ENCODE results near the gene UBALD1. TPM values are rescaled to one million over a fixed set of nuclear protein-coding genes. Genes with fewer than 3 reads are reported as not detected.

UBALD1 gene
- total RNA-seq, 2 donors from 2014 or later = 10.8 to 12.2 TPM

GRCh38 chr16:4593086-4593485 lies 21.6 kb downstream of the UBALD1 start:
- H3K4me1 ChIP-seq = no peaks in the 10 kb centered on the region
- H3K4me3 ChIP-seq = no peak overlapping the region
- DNase-seq (ENCODE audit: low spot score) = no peak
- no peak overlapping the region for H3K27ac ChIP-seq
- TF ChIP-seq, protein P1, sequence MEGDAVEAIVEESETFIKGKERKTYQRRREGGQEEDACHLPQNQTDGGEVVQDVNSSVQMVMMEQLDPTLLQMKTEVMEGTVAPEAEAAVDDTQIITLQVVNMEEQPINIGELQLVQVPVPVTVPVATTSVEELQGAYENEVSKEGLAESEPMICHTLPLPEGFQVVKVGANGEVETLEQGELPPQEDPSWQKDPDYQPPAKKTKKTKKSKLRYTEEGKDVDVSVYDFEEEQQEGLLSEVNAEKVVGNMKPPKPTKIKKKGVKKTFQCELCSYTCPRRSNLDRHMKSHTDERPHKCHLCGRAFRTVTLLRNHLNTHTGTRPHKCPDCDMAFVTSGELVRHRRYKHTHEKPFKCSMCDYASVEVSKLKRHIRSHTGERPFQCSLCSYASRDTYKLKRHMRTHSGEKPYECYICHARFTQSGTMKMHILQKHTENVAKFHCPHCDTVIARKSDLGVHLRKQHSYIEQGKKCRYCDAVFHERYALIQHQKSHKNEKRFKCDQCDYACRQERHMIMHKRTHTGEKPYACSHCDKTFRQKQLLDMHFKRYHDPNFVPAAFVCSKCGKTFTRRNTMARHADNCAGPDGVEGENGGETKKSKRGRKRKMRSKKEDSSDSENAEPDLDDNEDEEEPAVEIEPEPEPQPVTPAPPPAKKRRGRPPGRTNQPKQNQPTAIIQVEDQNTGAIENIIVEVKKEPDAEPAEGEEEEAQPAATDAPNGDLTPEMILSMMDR (IDR thresholded peaks at IDR 0.05) = no peak
- H3K36me3 ChIP-seq = no peaks in the 10 kb centered on the region
- no peaks in the 10 kb centered on the region for H3K27me3 ChIP-seq
- peaks cover 0 to 4% of the 10 kb centered on the region in 2 donors for H3K9me3 ChIP-seq

GRCh38 chr16:4591706-4592470 lies 22.8 kb downstream of the UBALD1 start:
- Histone ChIP-seq H3K9me3 (peaks cover 0 to 7% of the 10 kb centered on the region in 2 donors), H3K36me3 (no peaks in the 10 kb centered on the region), H3K4me1 (no peaks in the 10 kb centered on the region), H3K27me3 (no peaks in the 10 kb centered on the region), H3K27ac (no peak overlapping the region), H3K4me3 (no peak overlapping the region)
- TF ChIP-seq, protein P1 (IDR thresholded peaks at IDR 0.05) = no peak
- DNase-seq (ENCODE audit: low spot score) = no peak

DNA sequence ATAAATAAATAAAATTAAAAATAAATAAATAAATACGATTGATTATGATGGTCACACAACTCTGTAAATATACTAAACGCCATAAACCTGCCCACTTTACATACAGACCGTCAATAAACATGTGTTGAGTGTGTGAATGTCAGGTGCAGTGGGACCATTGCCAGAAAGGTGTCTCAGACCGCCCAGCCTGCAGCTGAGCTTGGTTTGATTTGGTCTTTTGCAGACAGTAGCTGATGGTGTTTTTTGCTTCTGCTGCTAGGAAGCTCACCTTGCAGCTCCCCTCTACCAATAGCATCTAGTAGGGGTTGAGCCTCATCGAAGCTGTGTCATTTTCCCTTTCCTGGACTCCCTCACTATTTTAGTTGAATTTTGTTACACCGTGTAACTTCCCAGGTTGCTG lies 23.5 kb downstream of the UBALD1 start:
- TF ChIP-seq, protein P1 (IDR thresholded peaks at IDR 0.05) = no peak
- no peak for DNase-seq (ENCODE audit: low spot score)
- no peak overlapping the region for H3K27ac ChIP-seq
- H3K4me3 ChIP-seq = no peak overlapping the region
- H3K27me3 ChIP-seq = no peaks in the 10 kb centered on the region
- H3K4me1 ChIP-seq = no peaks in the 10 kb centered on the region
- H3K36me3 ChIP-seq = no peaks in the 10 kb centered on the region
- peaks cover 0 to 7% of the 10 kb centered on the region in 2 donors for H3K9me3 ChIP-seq

DNA sequence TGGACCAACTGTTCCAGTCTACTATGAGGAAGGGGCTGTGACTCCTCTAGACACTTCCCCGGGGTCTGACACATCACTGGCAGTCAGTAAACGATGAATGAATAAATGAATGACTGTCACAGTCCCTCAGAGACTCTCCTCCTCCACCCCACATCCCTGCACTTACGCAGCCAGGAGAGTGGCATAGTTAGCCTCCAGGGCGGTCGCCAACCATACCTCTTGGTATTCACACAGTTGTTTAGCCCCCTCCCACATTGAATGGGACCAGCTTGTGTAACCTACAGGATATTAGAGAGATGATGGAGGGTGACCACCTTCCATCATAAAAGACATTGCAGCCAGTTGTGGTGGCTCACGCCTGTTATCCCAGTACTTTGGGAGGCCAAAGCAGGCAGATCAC lies 25.7 kb downstream of the UBALD1 start:
- Histone ChIP-seq H3K4me3 (no peak overlapping the region), H3K9me3 (peaks cover 0 to 7% of the 10 kb centered on the region in 2 donors), H3K36me3 (no peaks in the 10 kb centered on the region), H3K27me3 (no peaks in the 10 kb centered on the region), H3K4me1 (no peaks in the 10 kb centered on the region), H3K27ac (no peak overlapping the region)
- DNase-seq (ENCODE audit: low spot score) = no peak
- TF ChIP-seq, protein P1 (IDR thresholded peaks at IDR 0.05) = no peak

DNA sequence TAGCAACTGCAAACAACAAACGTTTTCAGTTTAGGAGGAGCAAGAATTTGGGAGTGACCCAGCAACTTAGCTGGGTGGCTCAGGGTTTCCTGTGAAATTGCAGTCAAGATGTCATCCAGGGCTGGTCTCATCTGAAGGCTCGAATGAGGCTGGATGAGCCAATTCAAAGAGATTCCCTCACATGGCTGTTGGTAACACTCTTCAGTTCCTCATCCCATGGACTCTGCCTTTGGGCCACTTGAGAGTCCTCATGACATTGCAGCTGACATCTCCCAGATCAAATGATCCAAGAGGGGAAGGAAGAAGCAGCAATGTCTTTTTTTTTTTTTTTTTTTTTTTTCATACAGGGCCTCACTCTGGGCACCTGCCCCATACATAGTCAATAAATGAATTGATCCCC lies 26.3 kb downstream of the UBALD1 start:
- Histone ChIP-seq H3K36me3 (no peaks in the 10 kb centered on the region), H3K4me3 (no peak overlapping the region), H3K27me3 (no peaks in the 10 kb centered on the region), H3K9me3 (peaks cover 0 to 7% of the 10 kb centered on the region in 2 donors), H3K4me1 (no peaks in the 10 kb centered on the region), H3K27ac (no peak overlapping the region)
- TF ChIP-seq, protein P1 (IDR thresholded peaks at IDR 0.05) = no peak
- DNase-seq (ENCODE audit: low spot score) = no peak

GRCh38 chr16:4586291-4586690 lies 28.4 kb downstream of the UBALD1 start:
- H3K27ac ChIP-seq = no peak overlapping the region
- DNase-seq (ENCODE audit: low spot score) = no peak
- H3K4me3 ChIP-seq = no peak overlapping the region
- peaks cover 0 to 7% of the 10 kb centered on the region in 2 donors for H3K9me3 ChIP-seq
- H3K36me3 ChIP-seq = no peaks in the 10 kb centered on the region
- no peaks in the 10 kb centered on the region for H3K4me1 ChIP-seq
- H3K27me3 ChIP-seq = no peaks in the 10 kb centered on the region
- TF ChIP-seq, protein P1 (IDR thresholded peaks at IDR 0.05) = no peak

Data from right atrium auricular region (tissue), 2 donors.